Measurements from ENCODE around the gene ICAM1. TPM values are rescaled to one million over a fixed set of nuclear protein-coding genes. Genes with fewer than 3 reads are reported as not detected.

ICAM1 gene
- total RNA-seq, 1 experiment from 2014 or later: 136 TPM

DNA sequence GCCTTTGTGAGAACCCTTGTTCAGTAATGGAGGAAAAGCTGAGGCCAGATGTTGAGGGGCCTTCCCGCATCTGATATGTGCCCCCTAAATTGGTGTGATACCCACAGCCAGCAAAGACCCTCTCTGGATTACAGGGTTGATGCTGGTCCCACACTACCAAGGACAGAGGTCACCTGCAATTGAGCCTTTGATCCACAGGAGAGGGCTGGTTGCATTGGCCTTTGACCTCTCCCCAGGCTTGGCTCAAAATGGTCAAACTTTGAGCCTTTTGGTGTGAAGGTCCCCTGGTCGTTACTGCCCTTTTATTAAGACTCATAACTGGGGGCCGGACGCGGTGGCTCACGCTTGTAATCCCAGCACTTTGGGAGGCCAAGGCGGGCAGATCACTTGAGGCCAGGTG is 27.3 kb upstream of the ICAM1 start:
- no peak overlapping the region for H3K4me3 ChIP-seq (ENCODE audit: low read depth in 2 of 2, low read length in 2 of 2)
- TF ChIP-seq, protein P1, sequence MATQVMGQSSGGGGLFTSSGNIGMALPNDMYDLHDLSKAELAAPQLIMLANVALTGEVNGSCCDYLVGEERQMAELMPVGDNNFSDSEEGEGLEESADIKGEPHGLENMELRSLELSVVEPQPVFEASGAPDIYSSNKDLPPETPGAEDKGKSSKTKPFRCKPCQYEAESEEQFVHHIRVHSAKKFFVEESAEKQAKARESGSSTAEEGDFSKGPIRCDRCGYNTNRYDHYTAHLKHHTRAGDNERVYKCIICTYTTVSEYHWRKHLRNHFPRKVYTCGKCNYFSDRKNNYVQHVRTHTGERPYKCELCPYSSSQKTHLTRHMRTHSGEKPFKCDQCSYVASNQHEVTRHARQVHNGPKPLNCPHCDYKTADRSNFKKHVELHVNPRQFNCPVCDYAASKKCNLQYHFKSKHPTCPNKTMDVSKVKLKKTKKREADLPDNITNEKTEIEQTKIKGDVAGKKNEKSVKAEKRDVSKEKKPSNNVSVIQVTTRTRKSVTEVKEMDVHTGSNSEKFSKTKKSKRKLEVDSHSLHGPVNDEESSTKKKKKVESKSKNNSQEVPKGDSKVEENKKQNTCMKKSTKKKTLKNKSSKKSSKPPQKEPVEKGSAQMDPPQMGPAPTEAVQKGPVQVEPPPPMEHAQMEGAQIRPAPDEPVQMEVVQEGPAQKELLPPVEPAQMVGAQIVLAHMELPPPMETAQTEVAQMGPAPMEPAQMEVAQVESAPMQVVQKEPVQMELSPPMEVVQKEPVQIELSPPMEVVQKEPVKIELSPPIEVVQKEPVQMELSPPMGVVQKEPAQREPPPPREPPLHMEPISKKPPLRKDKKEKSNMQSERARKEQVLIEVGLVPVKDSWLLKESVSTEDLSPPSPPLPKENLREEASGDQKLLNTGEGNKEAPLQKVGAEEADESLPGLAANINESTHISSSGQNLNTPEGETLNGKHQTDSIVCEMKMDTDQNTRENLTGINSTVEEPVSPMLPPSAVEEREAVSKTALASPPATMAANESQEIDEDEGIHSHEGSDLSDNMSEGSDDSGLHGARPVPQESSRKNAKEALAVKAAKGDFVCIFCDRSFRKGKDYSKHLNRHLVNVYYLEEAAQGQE (IDR thresholded peaks at IDR 0.05; ENCODE audit: insufficient read depth in 1 of 2, low read depth in 2 of 2, low read length in 1 of 2): no peak
- TF ChIP-seq, protein P2, sequence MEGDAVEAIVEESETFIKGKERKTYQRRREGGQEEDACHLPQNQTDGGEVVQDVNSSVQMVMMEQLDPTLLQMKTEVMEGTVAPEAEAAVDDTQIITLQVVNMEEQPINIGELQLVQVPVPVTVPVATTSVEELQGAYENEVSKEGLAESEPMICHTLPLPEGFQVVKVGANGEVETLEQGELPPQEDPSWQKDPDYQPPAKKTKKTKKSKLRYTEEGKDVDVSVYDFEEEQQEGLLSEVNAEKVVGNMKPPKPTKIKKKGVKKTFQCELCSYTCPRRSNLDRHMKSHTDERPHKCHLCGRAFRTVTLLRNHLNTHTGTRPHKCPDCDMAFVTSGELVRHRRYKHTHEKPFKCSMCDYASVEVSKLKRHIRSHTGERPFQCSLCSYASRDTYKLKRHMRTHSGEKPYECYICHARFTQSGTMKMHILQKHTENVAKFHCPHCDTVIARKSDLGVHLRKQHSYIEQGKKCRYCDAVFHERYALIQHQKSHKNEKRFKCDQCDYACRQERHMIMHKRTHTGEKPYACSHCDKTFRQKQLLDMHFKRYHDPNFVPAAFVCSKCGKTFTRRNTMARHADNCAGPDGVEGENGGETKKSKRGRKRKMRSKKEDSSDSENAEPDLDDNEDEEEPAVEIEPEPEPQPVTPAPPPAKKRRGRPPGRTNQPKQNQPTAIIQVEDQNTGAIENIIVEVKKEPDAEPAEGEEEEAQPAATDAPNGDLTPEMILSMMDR (IDR thresholded peaks at IDR 0.05): no peak
- TF ChIP-seq TCF7L2 (IDR thresholded peaks at IDR 0.05; ENCODE audit: low read depth, low read length): no peak
- TF ChIP-seq POLR2AphosphoS5 (IDR thresholded peaks at IDR 0.05; ENCODE audit: low read depth, low read length): no peak
- TF ChIP-seq SIN3A (IDR thresholded peaks at IDR 0.05; ENCODE audit: borderline replicate concordance, insufficient read depth, low read depth, low read length): no peak
- ChIA-PET POLR2A (no interaction called here), CTCF (no interaction called here)
- BruUV-seq (replicated peaks): no TSS peak
- in situ Hi-C loops (cut with HindIII; ENCODE audit: low pct_unique_long_range_greater_than_20kb, low sequenced_read_pairs): no loop called here
- H3K27me3 ChIP-seq (ENCODE audit: control insufficient read depth, insufficient read depth, low read length): no peaks in the 10 kb centered on the region
- H3K4me1 ChIP-seq (ENCODE audit: control insufficient read depth, insufficient read depth, low read length): no peaks in the 10 kb centered on the region
- H3K9me3 ChIP-seq (ENCODE audit: control insufficient read depth, insufficient read depth, low read depth, low read length): no peaks in the 10 kb centered on the region
- no peaks in the 10 kb centered on the region for H3K36me3 ChIP-seq (ENCODE audit: control insufficient read depth, insufficient read depth, low read length)
- DNase-seq (ENCODE audit: low read depth, low spot score) (no peak), ATAC-seq (no peak)
- intact Hi-C loops (cut with micrococcal nuclease; ENCODE audit: unreplicated experiment): no loop called here
- H3K27ac ChIP-seq (ENCODE audit: low read length): no peak overlapping the region

DNA sequence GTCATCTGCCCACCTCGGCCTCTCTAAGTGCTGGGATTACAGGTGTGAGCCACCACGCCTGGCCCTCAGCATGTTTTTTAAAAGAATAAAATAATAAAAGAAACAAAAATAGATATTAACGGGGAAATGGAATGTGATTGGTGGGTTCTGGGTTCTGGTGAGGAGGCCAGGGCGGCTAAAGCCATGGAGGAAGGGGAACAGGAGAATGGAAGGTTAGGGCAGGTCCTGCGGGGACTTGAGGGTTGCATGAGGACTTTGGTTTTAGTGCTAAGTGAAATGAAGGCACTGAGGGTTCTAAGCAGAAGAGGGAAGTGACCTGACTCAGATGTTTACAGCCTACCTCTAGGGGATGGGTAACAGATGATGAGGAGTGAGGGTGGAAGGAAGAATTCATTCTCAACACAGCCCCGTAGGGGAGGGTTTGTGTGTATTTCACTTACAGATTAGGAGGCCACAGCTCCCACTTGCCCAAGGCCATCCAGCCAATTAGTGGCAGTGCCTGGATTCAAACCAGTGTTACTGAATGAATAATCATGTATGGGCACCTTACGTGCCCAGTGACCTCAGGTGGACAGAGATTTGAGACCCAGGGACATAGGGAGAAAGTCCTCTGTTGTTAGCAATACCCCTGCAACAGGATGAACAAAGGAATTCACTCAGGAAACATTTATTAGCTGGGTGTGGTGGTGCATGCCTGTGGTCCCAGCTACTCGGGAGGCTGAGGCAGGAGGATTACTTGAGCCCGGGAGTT is 25.6 kb upstream of the ICAM1 start:
- ChIA-PET CTCF (no interaction called here), POLR2A (no interaction called here)
- H3K27ac ChIP-seq (ENCODE audit: low read length): no peak overlapping the region
- ATAC-seq (no peak), DNase-seq (ENCODE audit: low read depth, low spot score) (no peak)
- H3K36me3 ChIP-seq (ENCODE audit: control insufficient read depth, insufficient read depth, low read length): no peaks in the 10 kb centered on the region
- TF ChIP-seq, protein P2 (IDR thresholded peaks at IDR 0.05): no peak
- TF ChIP-seq POLR2AphosphoS5 (IDR thresholded peaks at IDR 0.05; ENCODE audit: low read depth, low read length) (no peak), SIN3A (IDR thresholded peaks at IDR 0.05; ENCODE audit: borderline replicate concordance, insufficient read depth, low read depth, low read length) (no peak), TCF7L2 (IDR thresholded peaks at IDR 0.05; ENCODE audit: low read depth, low read length) (no peak)
- TF ChIP-seq, protein P1 (IDR thresholded peaks at IDR 0.05; ENCODE audit: insufficient read depth in 1 of 2, low read depth in 2 of 2, low read length in 1 of 2): no peak
- in situ Hi-C loops (cut with HindIII; ENCODE audit: low pct_unique_long_range_greater_than_20kb, low sequenced_read_pairs) (no loop called here), intact Hi-C loops (cut with micrococcal nuclease; ENCODE audit: unreplicated experiment) (no loop called here)
- H3K27me3 ChIP-seq (ENCODE audit: control insufficient read depth, insufficient read depth, low read length): no peaks in the 10 kb centered on the region
- H3K9me3 ChIP-seq (ENCODE audit: control insufficient read depth, insufficient read depth, low read depth, low read length): no peaks in the 10 kb centered on the region
- no TSS peak for BruUV-seq (replicated peaks)
- H3K4me3 ChIP-seq (ENCODE audit: low read depth in 2 of 2, low read length in 2 of 2): no peak overlapping the region
- no peaks in the 10 kb centered on the region for H3K4me1 ChIP-seq (ENCODE audit: control insufficient read depth, insufficient read depth, low read length)

All from Panc1 (cell line).